Ovary (tissue), 9 donors: ENCODE measurements around the gene GGCX. TPM values are rescaled to one million over a fixed set of nuclear protein-coding genes. Genes with fewer than 3 reads are reported as not detected.

ENCODE experiments used
- DNase-seq, 5 donors: peaks; one replicate each; pipeline ENCODE4 v3.0.0-alpha.2; 2019 to 2020
- H3K27ac ChIP-seq, 2 donors: fragments of 200-600 bp; one replicate each; pipeline versions ENCODE4 v1.5.1 to v1.8.0; 2019 to 2022
- H3K27me3 ChIP-seq: fragments of 200-600 bp; one replicate; pipeline ENCODE4 v1.8.0; 2022
- H3K36me3 ChIP-seq: fragments of 200-600 bp; sonication (generic); one replicate; pipeline ENCODE4 v1.5.1; 2019
- H3K4me1 ChIP-seq: one replicate; pipeline ENCODE4 v1.8.1; 2013; ENCODE audit warnings: mild to moderate bottlenecking, moderate library complexity; ENCODE audit not compliant: insufficient read depth
- H3K4me3 ChIP-seq: fragments of 200-600 bp; sonication (generic); one replicate; pipeline ENCODE4 v1.5.1; 2017
- H3K9me3 ChIP-seq, 2 donors: fragments of 200-600 bp in 1 of 2; sonication (generic) in 1 of 2; one replicate each; pipeline versions ENCODE4 v1.5.1 to v1.8.1; 2013 to 2019; ENCODE audit warnings: mild to moderate bottlenecking in 1 of 2, moderate library complexity in 1 of 2
- CTCF ChIP-seq, 3 donors: fragments of 450-650 bp in 2 of 3; fragments of 200-600 bp in 1 of 3; IDR thresholded peaks; one replicate each; pipeline versions ENCODE4 v1.5.1 to v1.8.0; 2016 to 2022; ENCODE audit warnings: antibody characterized with exemption in 3 of 3, mild to moderate bottlenecking in 1 of 3
- EP300 ChIP-seq: sonication (generic); formaldehyde crosslinking; IDR thresholded peaks from one replicate; pipeline ENCODE4 v1.6.1; 2017; ENCODE audit warnings: antibody characterized with exemption
- POLR2A ChIP-seq: fragments of 450-650 bp; IDR thresholded peaks from one replicate; pipeline ENCODE4 v1.6.1; 2017; ENCODE audit warnings: antibody characterized with exemption, mild to moderate bottlenecking, moderate library complexity
- WGBS, 3 donors: extraction: QIAGEN DNeasy Blood & Tissue Kit in 1 of 3; methylation state at CpG; one replicate each; pipeline versions ENCODE4 v1.1.5 to v1.1.7; 2013 to 2017; 5-methylcytosine and 5-hydroxymethylcytosine counted together
- intact Hi-C, 4 donors: fragments of 100-400 bp; cut with DNase I; formaldehyde crosslinking; loops; one replicate each; pipeline versions ENCODE4 v1.11.0 to v1.15.1; 2022 to 2023
- polyA plus RNA-seq, 2 donors: library from polyadenylated mRNA; stranded (reverse); fragments of 200-250 nt in 1 of 2; fragments of 350-450 nt in 1 of 2; fragmentation: Illumina TruSeq in 1 of 2; extraction: RNeasy Lipid Tissue Mini Kit (QIAGEN cat#74804) in 1 of 2; gene quantifications; one replicate each; pipeline ENCODE4 v1.2.3, GENCODE V29; 2013 to 2014
- total RNA-seq, 7 donors: library from RNA; depleted of rRNA in 2 of 7; stranded (reverse); fragments of >200 nt in 2 of 7; fragmentation: NEBNext Ultra II Directional in 3 of 7; extraction: Animal tissue kit (Norgen Biotek cat#: 25700) in 3 of 7; gene quantifications; one replicate each; pipeline versions ENCODE4 v1.1.0 to v1.2.4, GENCODE V29; 2016 to 2023
- donor health status: DM: no; HTN: no; CAD: no; lungs with moderate emphysema.
- donor health status: DM: no; HTN: no; CAD: no.
- donor health status: Bipolar disorder and iron deficiency.
- donor health status: DM: yes; HTN: yes; CAD: no.
- donor health status: DM: no; HTN: no; CAD: no.
- donor health status: DM: yes; HTN: yes; CAD: no.

GGCX gene
- total and polyA plus RNA-seq, 9 donors = 14.2 to 35.5 (median 33.3) TPM

GRCh38 chr2:85505551-85506238 lies 55.6 kb downstream of the GGCX start:
- WGBS, 3 donors = 83 to 91% (median 89%) methylated on average over 10 of the region's 10 CpGs
- Histone ChIP-seq H3K27ac (no peak overlapping the region), H3K4me1 (peaks cover 7% of the 10 kb centered on the region), H3K4me3 (no peak overlapping the region), H3K36me3 (no peaks in the 10 kb centered on the region), H3K27me3 (no peaks in the 10 kb centered on the region), H3K9me3 (no peaks in the 10 kb centered on the region)
- intact Hi-C loops = no loop called here
- no peak for DNase-seq
- TF ChIP-seq CTCF (IDR thresholded peaks at IDR 0.05) (no peak), POLR2A (no peak), EP300 (no peak)

- H3K36me3 ChIP-seq = no peaks in the 10 kb centered on the region
- WGBS, 3 donors = 39 to 68% (median 55%) methylated on average over 3 of the region's 3 CpGs
- H3K27me3 ChIP-seq = no peaks in the 10 kb centered on the region
- peaks cover 7% of the 10 kb centered on the region for H3K4me1 ChIP-seq
- H3K27ac ChIP-seq = no peak overlapping the region
- TF ChIP-seq POLR2A (no peak), EP300 (no peak), CTCF (IDR thresholded peaks at IDR 0.05) (no peak)
- intact Hi-C loops = no loop called here
- no peak overlapping the region for H3K4me3 ChIP-seq
- H3K9me3 ChIP-seq = no peaks in the 10 kb centered on the region
- peak in 1 of 5 donors; percentile 24 for DNase-seq
Measured at GRCh38 chr2:85504778-85505261, 56.5 kb downstream of the GGCX start.

GRCh38 chr2:85503851-85504777 lies 57.2 kb downstream of the GGCX start:
- Histone ChIP-seq H3K4me3 (no peak overlapping the region), H3K36me3 (no peaks in the 10 kb centered on the region), H3K4me1 (peaks cover 7% of the 10 kb centered on the region), H3K9me3 (no peaks in the 10 kb centered on the region), H3K27ac (no peak overlapping the region), H3K27me3 (no peaks in the 10 kb centered on the region)
- TF ChIP-seq CTCF (IDR thresholded peaks at IDR 0.05) (no peak), POLR2A (no peak), EP300 (no peak)
- intact Hi-C loops = no loop called here
- no peak for DNase-seq
- WGBS, 3 donors = 61 to 75% (median 72%) methylated on average over 18 of the region's 18 CpGs

GRCh38 chr2:85503168-85503850 lies 58.0 kb downstream of the GGCX start:
- H3K27ac ChIP-seq = no peak overlapping the region
- no peaks in the 10 kb centered on the region for H3K27me3 ChIP-seq
- no peak for DNase-seq
- WGBS, 3 donors = 89 to 93% (median 90%) methylated on average over 17 of the region's 17 CpGs
- no peak overlapping the region for H3K4me3 ChIP-seq
- intact Hi-C loops = no loop called here
- peaks cover 7% of the 10 kb centered on the region for H3K4me1 ChIP-seq
- no peaks in the 10 kb centered on the region for H3K36me3 ChIP-seq
- TF ChIP-seq EP300 (no peak), CTCF (IDR thresholded peaks at IDR 0.05) (no peak), POLR2A (no peak)
- no peaks in the 10 kb centered on the region for H3K9me3 ChIP-seq
